ENCODE results near the gene ABHD6. TPM values are rescaled to one million over a fixed set of nuclear protein-coding genes. Genes with fewer than 3 reads are reported as not detected.
A peak's percentile ranks its signal among the peaks of the same experiment; 100 is the strongest.
"Not testable (repeated sequence)": the region's sequence is repeated elsewhere in the genome, so short reads cannot be mapped to it uniquely, and the experiment has no call there.

The ABHD6 gene
- total RNA-seq, 2 experiments from 2014 or later, result 4.1 to 5.0 TPM

DNA sequence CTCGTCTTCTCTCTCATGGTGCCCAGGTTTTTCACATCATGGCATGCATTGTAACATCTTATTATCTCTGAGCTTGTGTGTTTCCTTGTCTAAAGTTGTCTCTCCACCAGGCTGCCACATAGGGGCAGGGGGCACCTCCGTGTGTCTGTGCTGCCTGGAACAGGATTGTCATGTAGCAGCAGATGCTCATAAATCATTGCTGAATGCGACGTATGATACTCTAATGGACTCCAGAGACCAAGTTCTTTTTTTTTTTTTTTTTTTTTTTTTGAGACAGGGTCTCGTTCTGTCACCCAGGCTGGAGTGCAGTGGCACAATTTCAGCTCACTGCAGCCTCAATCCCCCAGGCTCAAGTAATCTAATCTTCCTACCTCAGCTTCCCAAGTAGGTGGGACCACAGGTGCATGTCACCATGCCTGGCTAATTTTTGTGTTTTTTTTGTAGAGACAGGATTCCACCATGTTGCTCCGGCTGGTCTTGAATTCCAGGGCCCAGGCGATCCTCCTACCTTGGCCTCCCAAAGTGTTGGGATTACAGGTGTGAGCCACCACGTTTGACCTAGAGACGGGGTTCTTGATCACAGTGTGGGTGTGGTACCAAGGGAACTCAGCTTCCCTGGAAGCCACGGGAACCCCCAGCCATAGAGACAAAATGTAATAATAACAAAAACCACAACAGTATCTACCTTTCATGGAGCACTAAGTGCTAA lies 22.1 kb upstream of the ABHD6 start:
- CTCF ChIA-PET, result interaction anchor here (0.7 to 2.7 kb wide), 7 partner anchors 12 to 207 kb away, joined by 3 to 11 read pairs (median 3); partner anchors contain the start of gene FLNB
- H3K27me3 Mint-ChIP-seq, result peaks cover 9% of the 10 kb centered on the region

DNA sequence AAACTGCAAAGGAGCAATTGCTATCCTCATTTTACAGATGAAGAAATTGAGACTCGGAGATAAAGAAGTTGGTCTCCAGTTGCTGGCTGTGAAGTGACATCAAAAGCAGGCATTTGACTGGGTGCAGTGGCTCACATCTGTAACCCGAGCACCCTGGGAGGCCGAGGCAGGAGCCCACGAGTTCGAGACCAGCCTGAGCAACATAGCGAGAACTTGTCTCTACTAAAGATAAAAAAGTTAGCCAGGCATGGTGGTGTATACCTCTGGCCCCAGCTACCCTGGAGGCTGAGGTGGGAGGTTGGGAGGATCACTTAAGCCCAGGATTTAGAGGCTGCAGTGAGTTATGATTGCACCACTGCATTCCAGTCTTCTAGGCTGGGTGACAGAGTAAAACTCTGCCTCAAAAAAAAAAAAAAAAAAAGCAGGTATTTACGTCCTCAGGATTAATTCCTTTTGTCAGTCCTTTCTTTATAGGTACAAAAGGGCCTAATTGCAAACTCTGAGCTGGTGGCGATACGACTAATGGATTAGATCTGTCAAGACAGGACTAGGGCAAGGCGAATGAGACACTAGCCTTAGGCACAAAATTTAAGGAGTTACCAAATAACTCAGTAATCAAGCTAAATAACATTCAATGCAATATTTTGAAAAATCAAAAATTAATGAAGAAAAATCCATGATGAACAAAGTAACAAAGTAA lies 20.9 kb upstream of the ABHD6 start:
- CTCF ChIA-PET, result interaction anchor here (0.6 to 4.0 kb wide), 17 partner anchors 9 to 835 kb away, joined by 3 to 30 read pairs (median 4); partner anchors contain the start of genes HTD2 and RPP14
- H3K27me3 Mint-ChIP-seq, result peaks cover 7% of the 10 kb centered on the region
- no peak overlapping the region for H3K27ac Mint-ChIP-seq
- H3K4me3 Mint-ChIP-seq, result no peak overlapping the region
- POLR2A ChIA-PET, result no interaction called here
- H3K36me3 Mint-ChIP-seq (ENCODE audit: low read depth), result no peaks in the 10 kb centered on the region
- peaks cover 16% of the 10 kb centered on the region for H3K4me1 Mint-ChIP-seq
- no peak for DNase-seq
- H3K9me3 Mint-ChIP-seq, result no peaks in the 10 kb centered on the region

More for the DNA sequence above, 22.1 kb upstream of the ABHD6 start:
- POLR2A ChIA-PET, result no interaction called here
- peaks cover 16% of the 10 kb centered on the region for H3K4me1 Mint-ChIP-seq
- no peaks in the 10 kb centered on the region for H3K9me3 Mint-ChIP-seq
- no peak for DNase-seq
- no peaks in the 10 kb centered on the region for H3K36me3 Mint-ChIP-seq (ENCODE audit: low read depth)
- no peak overlapping the region for H3K4me3 Mint-ChIP-seq
- no peak overlapping the region for H3K27ac Mint-ChIP-seq

DNA sequence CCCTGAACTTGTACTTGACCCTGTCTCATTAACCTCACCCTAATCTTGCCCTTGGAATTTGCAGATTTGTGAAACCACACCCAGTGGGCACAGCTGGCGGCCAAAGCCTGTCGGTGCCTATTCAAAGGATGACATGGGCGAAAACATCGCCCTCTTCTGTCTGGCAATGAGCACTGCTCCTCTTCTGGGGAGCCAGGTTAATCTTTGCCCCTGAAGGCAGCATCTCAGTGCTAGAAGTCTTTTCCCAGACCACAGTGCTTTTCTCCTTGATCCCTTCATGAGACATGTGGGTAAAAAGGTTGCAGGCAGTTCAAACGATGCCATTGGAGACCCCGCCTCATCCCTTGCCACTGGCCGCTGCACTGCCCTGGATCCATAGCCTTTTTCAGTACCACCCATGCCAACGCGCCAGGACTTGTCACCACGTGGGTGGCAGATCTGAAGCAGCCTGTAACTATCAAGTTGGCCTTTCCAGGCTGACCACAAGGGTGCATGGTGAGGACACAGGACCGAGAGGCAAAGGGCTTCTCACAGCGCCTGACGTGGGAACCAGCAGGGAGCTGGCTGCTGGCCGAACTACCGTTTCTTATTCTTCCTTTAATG lies 20.3 kb upstream of the ABHD6 start:
- POLR2A ChIA-PET, result no interaction called here
- CTCF ChIA-PET, result interaction anchor here (0.6 to 4.0 kb wide), 21 partner anchors 9 to 835 kb away, joined by 3 to 30 read pairs (median 4); partner anchors contain the start of genes HTD2 and RPP14

DNA sequence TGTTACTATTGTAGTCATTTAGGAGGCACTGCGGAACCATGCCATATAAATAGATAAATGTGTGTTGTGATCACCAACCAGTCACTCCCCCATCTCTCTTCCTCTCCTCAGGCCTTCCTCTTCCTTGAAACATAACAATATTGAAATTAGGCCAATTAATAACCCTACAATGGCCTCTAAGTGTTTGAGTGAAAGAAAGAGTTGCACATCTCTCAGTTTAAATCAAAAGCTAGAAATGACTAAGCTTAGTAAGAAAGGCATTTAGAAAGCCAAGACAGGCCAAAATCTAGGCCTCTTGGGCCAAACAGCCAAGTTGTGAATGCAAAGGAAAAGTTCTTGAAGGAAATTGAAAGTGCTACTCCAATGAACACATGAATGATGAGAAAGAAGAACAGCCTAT lies 18.7 kb upstream of the ABHD6 start:
- CTCF ChIA-PET, result interaction anchor here (1.0 to 4.0 kb wide), 6 partner anchors 12 to 69 kb away, joined by 3 to 30 read pairs (median 4); partner anchors contain the start of gene ABHD6
- Mint-ChIP-seq H3K4me1 (peaks cover 16% of the 10 kb centered on the region), H3K27ac (no peak overlapping the region), H3K9me3 (no peaks in the 10 kb centered on the region), H3K4me3 (no peak overlapping the region), H3K36me3 (ENCODE audit: low read depth) (no peaks in the 10 kb centered on the region), H3K27me3 (peaks cover 6% of the 10 kb centered on the region)
- DNase-seq, result no peak
- POLR2A ChIA-PET, result no interaction called here

More for the DNA sequence above, 20.3 kb upstream of the ABHD6 start:
- H3K27me3 Mint-ChIP-seq, result peaks cover 7% of the 10 kb centered on the region
- H3K4me3 Mint-ChIP-seq, result no peak overlapping the region
- H3K36me3 Mint-ChIP-seq (ENCODE audit: low read depth), result no peaks in the 10 kb centered on the region
- no peaks in the 10 kb centered on the region for H3K9me3 Mint-ChIP-seq
- DNase-seq, result peak; percentile 64
- H3K27ac Mint-ChIP-seq, result no peak overlapping the region
- peaks cover 16% of the 10 kb centered on the region for H3K4me1 Mint-ChIP-seq

DNA sequence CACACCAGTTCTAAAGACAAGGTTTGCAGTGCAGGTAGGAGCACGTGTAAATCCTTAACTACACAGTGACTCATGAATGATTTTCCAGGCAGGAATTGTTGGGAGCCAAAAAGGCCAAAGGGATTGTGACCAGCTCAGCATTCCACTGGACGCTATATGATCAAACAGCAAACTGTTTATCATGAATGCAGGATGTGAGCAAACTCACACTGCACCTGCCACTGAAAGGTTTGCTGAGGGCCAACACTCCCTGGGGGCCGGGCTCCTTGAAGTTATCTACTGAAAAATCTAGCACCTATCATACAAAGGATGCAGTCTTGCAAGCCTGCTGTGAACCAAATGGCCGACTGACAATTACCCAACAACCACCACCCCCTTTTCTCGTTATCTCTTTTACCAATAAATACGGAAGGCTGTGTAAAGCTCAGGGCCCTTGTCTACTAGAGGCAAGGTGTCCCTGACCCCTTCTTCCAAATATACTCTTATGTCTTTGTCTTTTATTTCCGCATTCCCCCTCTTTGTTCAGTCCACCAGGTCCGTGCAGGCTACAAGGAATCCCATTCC lies 15.3 kb upstream of the ABHD6 start:
- H3K36me3 Mint-ChIP-seq (ENCODE audit: low read depth), result no peaks in the 10 kb centered on the region
- no peak overlapping the region for H3K27ac Mint-ChIP-seq
- H3K4me1 Mint-ChIP-seq, result peaks cover 3% of the 10 kb centered on the region
- ChIA-PET CTCF (interaction anchor here (1.2 to 1.8 kb wide), 2 partner anchors 15 to 37 kb away, joined by 3 to 5 read pairs; no protein-coding TSS in a partner anchor), POLR2A (interaction anchor here (0.6 kb wide), 1 partner anchor 1612 kb away, joined by 3 read pairs; no protein-coding TSS in a partner anchor)
- no peak overlapping the region for H3K4me3 Mint-ChIP-seq
- peaks cover 10% of the 10 kb centered on the region for H3K27me3 Mint-ChIP-seq
- H3K9me3 Mint-ChIP-seq, result no peaks in the 10 kb centered on the region
- no peak for DNase-seq

DNA sequence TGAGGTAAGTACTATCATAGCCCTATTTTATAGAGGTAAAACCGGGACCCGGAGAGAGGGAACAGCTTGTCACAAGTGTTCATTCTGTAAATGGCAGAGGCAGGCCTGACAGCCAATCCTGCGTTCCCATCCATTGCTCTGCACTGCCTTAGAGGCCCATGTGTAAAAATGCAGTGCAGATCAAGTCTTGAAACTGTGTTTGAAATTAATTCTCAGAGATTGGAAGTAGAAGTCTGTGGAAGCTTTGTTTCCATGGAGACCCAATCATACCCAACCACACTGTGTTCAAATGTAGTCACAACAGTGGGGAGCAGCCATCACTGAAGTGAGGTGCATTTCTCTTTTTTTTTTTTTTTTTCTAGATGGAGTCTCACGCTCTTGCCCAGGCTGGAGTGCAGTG lies 13.7 kb upstream of the ABHD6 start:
- DNase-seq, result no peak
- peaks cover 15% of the 10 kb centered on the region for H3K27me3 Mint-ChIP-seq
- ChIA-PET POLR2A (no interaction called here), CTCF (interaction anchor here (0.6 to 1.1 kb wide), 3 partner anchors 36 to 197 kb away, joined by 3 read pairs; no protein-coding TSS in a partner anchor)
- no peaks in the 10 kb centered on the region for H3K4me1 Mint-ChIP-seq
- H3K27ac Mint-ChIP-seq, result no peak overlapping the region
- no peaks in the 10 kb centered on the region for H3K9me3 Mint-ChIP-seq
- H3K36me3 Mint-ChIP-seq (ENCODE audit: low read depth), result no peaks in the 10 kb centered on the region
- no peak overlapping the region for H3K4me3 Mint-ChIP-seq

DNA sequence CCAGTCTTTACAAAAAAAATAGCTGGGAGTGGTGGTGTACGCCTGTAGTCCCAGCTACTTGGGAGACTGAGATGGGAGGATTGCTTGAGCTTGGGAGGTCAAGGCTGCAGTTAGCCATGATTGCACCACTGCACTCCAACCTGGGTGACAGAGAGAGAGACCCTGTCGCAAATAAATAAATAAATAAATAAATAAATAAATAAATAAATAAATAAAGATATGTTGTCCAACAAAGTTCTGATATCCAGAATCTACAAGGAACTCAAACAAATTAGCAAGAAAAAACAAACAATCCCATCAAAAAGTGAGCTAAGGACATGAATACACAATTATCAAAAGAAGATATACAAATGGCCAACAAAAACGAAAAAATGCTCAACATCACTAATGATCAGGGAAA lies 9.7 kb upstream of the ABHD6 start:
- H3K4me3 Mint-ChIP-seq; DNase-seq; H3K27ac Mint-ChIP-seq; H3K4me1 Mint-ChIP-seq; POLR2A ChIA-PET; H3K36me3 Mint-ChIP-seq (ENCODE audit: low read depth); H3K9me3 Mint-ChIP-seq: not testable (repeated sequence)
- CTCF ChIA-PET, result interaction anchor here (0.6 to 1.5 kb wide), 5 partner anchors 10 to 1120 kb away, joined by 3 to 6 read pairs (median 3); partner anchors contain the start of gene ABHD6
- H3K27me3 Mint-ChIP-seq, result peaks cover 41% of the 10 kb centered on the region

DNA sequence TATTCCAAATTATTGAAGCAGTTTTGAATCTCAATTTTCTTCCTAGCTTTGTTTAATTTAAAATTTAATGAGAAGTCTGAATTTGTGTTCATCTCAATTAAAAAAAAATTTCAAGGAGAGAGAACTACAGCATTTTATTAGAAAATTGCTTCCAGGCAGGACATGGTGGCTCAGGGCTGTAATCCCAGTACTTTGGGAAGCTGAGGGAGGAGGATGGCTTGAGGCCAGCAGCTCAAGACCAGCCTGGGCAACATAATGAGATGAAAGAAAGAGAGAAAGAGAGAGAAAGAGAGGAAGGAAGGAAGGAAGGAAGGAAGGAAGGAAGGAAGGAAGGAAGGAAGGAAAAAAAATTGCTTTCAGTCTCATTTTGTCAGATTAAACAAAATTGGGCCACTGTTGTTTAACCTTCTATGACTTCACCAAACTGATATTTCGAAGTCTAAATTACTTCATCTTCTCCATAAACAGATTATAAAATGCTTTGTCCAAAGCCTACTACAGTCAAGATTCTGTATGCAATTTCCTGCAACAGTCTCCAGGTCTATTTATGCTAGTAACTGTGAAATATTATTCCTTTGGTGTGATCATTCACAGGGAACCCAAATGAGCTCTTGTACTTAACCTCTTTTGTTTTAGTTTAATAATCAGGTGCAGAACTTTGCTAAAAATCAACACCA lies 6.6 kb upstream of the ABHD6 start:
- H3K9me3 Mint-ChIP-seq, result no peaks in the 10 kb centered on the region
- peaks cover 5% of the 10 kb centered on the region for H3K4me1 Mint-ChIP-seq
- H3K27ac Mint-ChIP-seq, result no peak overlapping the region
- H3K4me3 Mint-ChIP-seq, result no peak overlapping the region
- no peak for DNase-seq
- peaks cover 55% of the 10 kb centered on the region for H3K27me3 Mint-ChIP-seq
- CTCF ChIA-PET, result interaction anchor here (0.7 to 2.6 kb wide), 5 partner anchors 8 to 489 kb away, joined by 3 to 8 read pairs (median 3); no protein-coding TSS in a partner anchor
- POLR2A ChIA-PET, result no interaction called here
- no peaks in the 10 kb centered on the region for H3K36me3 Mint-ChIP-seq (ENCODE audit: low read depth)

DNA sequence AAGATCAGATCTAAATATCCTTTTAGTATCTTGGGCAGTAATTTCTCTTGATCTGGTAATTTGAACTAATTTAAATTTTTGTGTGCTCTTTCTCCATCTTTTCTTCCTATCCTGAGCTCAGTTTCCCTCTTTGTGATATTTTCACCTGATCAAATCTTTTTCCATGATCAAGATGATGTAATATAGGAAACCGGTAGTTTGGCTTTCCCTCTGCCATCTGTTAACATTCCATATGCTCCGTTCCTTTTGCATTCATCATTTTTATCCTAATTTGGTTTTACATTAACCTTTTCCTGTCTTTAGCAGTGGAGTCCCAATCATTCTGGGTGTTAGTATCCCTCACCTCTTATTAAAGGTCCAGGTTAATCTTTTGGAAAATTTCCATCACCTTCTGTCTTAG lies 5.9 kb upstream of the ABHD6 start:
- no peak for DNase-seq
- ChIA-PET POLR2A (no interaction called here), CTCF (interaction anchor here (0.8 to 4.0 kb wide), 3 partner anchors 8 to 75 kb away, joined by 3 to 14 read pairs (median 8); partner anchors contain the start of genes HTD2 and RPP14)
- Mint-ChIP-seq H3K4me1 (peaks cover 9% of the 10 kb centered on the region), H3K4me3 (no peak overlapping the region), H3K27ac (no peak overlapping the region), H3K36me3 (ENCODE audit: low read depth) (no peaks in the 10 kb centered on the region), H3K27me3 (peaks cover 57% of the 10 kb centered on the region), H3K9me3 (no peaks in the 10 kb centered on the region)

DNA sequence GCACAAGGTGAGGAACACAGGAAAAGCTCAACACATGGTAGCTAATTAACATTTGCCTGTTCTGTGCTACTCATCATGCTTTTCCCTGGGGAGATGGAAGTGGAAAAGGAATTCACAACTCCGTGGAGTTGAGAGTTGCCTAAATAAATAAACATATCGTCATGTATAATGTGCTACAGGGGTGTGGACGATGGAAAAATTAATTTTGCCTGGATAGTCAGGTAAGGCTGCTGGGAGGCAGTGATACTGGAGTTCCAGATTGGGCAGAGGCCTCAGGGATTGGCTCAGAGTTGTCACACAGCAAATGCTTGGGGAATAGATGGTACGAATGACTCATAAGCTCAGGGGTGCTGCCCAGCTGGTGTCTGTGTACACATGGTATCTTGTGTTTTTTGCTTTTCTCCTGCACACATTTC lies 3.1 kb upstream of the ABHD6 start:
- H3K4me3 Mint-ChIP-seq, result no peak overlapping the region
- H3K4me1 Mint-ChIP-seq, result peaks cover 19% of the 10 kb centered on the region
- no peaks in the 10 kb centered on the region for H3K36me3 Mint-ChIP-seq (ENCODE audit: low read depth)
- DNase-seq, result no peak
- H3K9me3 Mint-ChIP-seq, result no peaks in the 10 kb centered on the region
- H3K27ac Mint-ChIP-seq, result no peak overlapping the region
- H3K27me3 Mint-ChIP-seq, result peaks cover 46% of the 10 kb centered on the region
- POLR2A ChIA-PET, result no interaction called here
- CTCF ChIA-PET, result interaction anchor here (0.8 to 4.0 kb wide), 3 partner anchors 10 to 72 kb away, joined by 3 to 14 read pairs (median 3); partner anchors contain the start of genes HTD2 and RPP14

DNA sequence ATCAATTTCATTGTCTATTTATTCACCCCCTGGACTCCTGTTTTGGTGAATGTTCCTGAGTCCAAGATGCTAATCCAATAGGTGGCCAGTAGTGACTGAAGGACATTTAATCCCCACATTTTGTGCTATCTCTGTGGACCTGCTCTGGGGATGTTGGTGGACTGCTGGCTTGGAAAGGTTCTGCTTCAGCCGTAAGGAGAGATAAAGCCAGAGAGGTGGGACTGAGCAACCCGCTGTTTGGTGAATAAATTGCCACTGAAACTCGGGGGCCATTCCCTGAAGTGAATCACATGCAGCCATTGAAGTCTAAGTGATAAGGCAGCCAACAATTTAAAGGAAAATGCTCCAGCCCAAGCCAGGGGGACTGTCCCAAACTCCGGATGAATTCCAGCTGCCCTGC lies 1.6 kb upstream of the ABHD6 start:
- Mint-ChIP-seq H3K27ac (no peak overlapping the region), H3K4me3 (no peak overlapping the region), H3K27me3 (peaks cover 39% of the 10 kb centered on the region), H3K9me3 (no peaks in the 10 kb centered on the region), H3K36me3 (ENCODE audit: low read depth) (no peaks in the 10 kb centered on the region), H3K4me1 (peaks cover 21% of the 10 kb centered on the region)
- ChIA-PET CTCF (interaction anchor here (0.8 kb wide), 1 partner anchor 99 kb away, joined by 4 read pairs; no protein-coding TSS in a partner anchor), POLR2A (no interaction called here)
- DNase-seq, result no peak

Data from activated CD4-positive, alpha-beta T cell treated with anti-CD3 and anti-CD28 coated beads, Interleukin-2, amount 10 ng/mL, durations not matched to agents 7 days and 5 days (primary cell).